Right kidney (tissue), 1 donor: Measurements from ENCODE around the gene TAOK3.
"Not testable (repeated sequence)": the region's sequence is repeated elsewhere in the genome, so short reads cannot be mapped to it uniquely, and the experiment has no call there.

ENCODE experiments used
- DNase-seq: peaks from one replicate; pipeline ENCODE4 v3.0.0-alpha.2; 2016

The TAOK3 gene

DNA sequence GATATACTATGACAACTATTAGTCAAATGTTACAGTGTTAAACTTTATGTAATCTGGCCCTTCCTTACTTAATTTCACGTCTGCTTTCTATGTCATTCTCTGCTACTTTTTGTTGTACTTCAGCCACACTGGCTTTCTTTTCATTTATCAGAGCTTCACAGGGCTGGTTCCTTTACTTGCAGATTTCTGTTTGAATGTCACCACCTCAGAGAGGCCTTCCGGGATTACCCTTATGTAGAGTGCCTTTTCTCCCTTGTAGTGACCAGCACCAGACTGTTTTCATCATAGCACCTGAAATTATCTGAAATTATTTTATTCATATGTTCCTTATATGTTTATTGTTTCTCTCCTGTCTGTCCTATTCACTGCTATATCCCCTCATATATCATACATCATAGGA lies 75.4 kb downstream of the TAOK3 start:
- DNase-seq: no peak

DNA sequence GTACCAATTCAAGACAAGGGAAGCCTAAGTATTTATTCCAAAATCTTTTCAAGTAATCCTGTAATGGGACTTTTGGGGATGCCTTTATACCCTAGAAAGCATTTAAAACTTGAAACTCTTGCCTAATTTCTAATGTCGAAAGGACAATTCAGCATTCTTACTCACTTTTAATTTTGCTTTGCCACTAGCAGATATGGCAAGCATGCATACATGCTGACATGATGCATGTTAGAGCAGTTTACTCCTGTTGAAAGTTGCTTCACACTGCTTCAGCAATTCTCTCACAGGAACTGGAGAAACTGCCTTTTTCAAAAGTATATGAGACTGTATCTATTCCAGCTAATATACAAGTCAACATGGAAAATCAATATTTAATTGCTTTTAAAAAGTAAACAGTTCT lies 79.9 kb downstream of the TAOK3 start:
- DNase-seq: no peak

DNA sequence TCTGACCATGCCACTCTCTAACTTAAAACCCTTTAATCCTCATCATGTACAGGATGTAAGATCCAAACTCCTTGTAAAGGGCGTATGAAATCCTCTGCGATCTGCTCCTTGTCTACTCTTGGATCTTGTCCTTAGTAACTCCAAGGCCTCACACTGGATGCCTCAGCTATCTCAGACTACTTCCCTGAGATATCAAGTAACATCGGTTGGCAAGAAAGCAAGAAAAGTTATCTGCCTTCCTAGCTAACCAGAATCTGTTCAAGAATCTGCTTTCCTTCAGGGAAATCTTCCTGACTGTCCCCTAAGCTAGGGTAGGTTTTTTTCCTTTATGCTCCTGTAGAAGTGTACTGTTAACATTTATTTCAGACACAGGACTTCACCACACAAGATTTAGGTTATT lies 82.6 kb downstream of the TAOK3 start:
- DNase-seq: no peak

DNA sequence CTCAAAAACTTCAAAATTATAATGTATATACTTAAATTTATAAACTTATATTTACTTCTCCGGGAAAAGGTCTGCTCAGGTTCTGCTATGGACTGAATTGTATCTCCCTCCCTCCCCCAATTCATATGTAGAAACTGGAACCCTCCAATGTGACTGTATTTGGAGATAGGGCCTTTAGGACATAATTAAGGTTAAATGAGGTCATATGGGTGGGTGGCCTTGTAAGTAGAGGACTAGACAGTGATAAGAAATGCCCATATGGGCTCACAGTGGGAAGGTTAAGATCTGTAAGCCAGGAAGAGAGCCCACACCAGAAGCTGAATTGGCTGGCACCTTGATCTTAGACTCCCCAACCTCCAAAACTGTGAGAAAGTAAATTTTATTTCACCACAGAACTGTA lies 84.5 kb downstream of the TAOK3 start:
- DNase-seq: no peak

DNA sequence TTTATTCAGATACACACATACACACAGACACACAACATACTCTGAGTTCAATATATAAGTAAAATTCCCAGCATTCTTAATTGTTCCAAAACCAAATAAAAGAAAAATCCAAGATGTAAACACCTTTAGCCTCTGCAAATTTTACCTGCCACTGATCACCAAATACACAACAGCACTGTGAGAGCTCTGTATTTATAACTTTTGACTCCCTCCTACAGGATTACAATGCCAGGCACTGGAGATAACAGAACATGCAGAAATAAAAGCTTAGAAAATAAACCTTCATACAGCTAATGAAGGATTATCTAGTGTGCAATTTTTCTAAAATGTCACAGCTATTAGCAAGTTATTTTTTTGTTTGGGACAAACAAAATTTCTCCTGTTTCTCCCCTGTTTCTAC lies 85.0 kb downstream of the TAOK3 start:
- DNase-seq: no peak

DNA sequence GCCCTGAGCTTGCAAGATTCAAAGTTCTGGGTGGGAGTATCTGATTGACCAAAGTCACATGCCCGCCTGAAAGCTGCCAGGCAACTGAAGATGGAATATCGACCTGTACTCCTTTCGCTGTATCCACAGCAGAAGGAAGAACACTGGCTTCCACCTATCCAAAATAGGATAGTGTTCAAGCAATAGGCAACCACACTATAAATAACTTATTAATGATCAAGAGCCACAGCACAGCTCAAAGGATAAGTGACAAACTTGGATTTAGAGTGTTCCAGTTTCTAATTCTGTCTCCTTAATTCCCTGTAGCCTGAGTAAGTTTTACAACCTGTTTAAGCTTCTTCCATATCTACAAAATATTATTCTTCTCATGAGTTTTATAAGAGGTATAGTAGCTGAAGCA lies 89.9 kb downstream of the TAOK3 start:
- no peak for DNase-seq

DNA sequence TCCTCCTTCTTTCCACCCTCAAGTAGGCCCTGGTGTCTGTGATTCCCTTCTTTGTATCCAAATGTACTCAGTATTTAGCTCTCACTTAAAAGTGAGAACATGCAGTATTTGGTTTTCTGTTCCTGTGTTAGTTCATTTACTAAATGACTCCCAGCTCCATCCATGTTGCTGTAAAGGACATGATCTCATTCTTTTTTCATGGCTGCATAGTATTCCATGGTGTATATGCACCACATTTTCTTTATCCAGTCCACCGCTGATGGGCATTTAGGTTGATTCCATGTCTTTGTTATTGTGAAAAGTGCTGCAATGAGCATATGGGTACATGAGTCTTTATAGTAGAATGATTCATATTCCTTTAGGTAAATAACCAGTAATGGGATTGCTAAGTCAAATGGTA lies 94.4 kb downstream of the TAOK3 start:
- DNase-seq: not testable (repeated sequence)

DNA sequence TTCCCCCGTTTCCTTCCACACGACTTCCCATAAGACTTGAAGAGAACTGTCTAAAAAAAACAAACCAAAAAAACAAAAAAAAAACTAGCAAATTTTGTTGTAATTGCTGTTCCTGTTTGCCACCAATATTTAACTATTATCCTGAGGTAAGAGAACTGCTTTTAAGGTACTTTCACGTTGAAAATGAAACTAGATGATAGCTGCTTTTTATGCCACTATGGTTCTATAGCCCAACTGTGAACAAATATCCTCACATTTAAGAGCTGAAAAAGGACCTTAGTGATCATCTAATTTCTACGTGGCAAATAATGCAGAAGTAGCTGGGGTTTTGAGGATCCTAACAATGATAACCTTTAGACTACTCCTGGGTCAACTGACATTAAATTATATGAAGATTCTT lies 98.6 kb downstream of the TAOK3 start:
- DNase-seq: no peak

DNA sequence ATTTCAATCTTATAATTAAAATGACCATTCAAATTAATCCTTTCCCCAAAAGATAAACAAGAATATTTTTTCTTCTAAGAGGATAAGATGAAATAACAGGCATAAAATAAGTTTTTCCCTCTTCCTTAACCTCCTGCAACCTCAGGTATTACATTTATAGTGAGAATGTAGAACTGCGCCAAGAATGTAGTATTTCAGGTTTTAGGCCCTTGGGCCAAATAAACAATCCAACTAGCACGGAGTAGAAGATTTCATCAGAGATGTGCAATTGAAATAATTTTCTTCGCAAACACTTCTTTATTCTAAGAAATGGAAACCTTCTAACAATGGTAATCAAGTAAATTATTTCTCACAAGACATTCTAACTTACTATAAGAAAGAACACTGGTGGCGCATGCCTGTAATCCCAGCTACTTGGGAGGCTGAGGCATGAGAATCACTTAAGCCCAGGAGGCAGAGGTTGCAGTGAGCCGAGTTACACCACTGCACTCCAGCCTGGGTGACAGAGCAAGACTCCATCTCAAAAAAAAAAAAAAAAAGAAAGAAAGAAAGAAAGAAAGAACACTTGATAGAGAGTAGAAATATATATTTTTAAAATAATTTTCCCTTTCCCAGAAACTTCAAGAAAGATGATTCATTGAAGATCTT lies 100.8 kb downstream of the TAOK3 start:
- DNase-seq: peak; percentile 9

DNA sequence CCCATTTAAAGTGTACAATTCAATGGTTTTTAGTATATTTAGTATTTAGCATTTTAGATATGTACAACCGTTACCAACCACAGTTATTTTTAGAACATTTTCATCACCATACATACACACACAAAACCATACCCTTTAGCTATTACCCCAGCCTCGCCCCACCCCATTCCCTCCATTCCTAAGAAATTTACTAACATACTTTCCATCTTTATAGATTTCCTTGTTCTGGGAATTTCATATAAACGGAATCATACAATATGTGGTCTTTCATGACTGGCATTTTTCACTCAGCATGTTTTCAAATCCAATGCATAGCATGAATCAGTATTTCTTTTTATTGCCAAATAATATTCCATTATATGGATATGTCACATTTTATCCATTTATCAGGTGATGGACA lies 101.5 kb downstream of the TAOK3 start:
- no peak for DNase-seq

DNA sequence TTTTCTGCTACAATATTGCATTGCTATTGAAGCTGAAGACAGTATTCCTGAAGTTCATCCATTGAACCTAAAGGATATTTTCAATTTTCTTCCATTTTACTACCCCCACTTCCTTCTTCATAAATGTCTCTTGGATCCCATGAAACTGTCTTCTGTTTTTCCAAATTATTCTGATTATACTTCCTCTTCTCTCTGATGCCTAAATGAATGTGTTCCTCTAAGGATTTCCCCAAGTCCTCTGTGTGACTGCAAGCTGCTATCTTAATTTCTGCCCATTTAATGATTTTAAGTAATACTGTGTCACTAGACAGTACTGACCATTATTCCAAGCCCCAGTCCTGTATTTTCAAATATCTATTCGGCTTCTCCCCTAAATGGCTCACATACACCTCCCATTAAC lies 102.9 kb downstream of the TAOK3 start:
- no peak for DNase-seq

DNA sequence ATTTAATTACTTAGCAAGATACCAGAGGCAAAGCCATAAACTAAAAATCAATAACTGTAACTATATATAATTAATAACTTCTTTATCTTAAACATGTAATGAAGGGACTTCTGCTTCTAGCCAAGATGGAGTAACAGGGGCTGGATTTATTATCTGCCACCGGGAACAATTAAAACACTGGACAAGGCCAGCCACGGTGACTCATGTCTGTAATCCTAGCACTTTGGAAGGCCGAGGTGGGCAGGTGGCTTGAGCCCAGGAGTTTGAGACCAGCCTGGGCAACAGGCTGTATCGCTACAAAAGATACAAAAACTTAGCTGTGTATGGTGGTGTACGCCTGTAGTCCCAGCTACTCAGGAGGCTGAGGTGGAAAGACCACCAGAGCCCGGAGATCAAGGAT lies 113.6 kb downstream of the TAOK3 start:
- DNase-seq: no peak

DNA sequence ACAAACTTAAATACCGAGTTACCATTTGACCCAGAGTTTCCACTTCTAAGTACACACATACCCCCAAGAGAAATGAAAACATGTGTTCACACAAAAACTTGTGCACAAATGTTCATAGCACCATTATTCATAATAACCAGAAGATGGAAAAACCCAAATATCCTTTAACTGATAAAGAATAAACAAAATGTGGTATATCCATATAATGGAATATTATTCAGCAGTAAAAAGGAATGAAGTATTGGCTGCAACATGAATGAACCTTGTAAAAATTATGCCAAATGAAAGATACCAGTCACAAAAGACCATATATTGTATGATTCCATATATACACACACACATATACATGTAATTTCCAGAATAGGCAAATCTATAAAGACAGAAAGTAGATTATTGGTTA lies 116.4 kb downstream of the TAOK3 start:
- DNase-seq: no peak

DNA sequence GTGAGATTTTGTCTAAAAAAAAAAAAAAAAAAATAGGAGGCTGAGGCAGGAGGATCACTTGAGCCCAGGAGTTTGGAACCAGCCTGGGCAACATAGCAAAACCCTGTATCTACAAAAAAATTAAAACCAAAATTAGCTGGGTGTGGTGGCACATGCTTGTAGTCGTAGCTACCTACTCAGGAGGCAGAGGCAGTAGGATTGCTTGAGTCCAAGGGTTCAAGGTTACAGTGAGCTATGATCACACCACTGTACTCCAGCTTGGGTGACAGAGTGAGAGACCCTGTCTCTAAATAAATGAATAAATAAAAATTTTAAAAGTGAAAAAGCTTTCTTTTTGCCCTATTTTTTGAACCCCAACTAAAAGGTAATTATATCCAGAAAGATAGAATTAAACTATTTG lies 123.2 kb downstream of the TAOK3 start:
- DNase-seq: no peak

DNA sequence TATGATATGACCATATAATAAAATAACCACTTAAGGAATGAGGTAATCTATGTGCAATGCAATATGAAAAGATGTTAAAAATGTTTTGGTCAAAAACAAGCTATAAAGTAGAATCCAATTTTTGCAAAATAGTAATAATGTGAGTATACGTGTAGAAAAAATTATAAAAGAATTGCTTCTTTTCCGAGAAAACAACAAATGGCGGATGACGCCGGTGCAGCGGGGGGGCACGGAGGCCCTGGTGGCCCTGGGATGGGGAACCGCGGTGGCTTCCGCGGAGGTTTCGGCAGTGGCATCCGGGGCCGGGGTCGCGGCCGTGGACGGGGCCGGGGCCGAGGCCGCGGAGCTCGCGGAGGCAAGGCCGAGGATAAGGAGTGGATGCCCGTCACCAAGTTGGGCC lies 126.8 kb downstream of the TAOK3 start:
- not testable (repeated sequence) for DNase-seq

DNA sequence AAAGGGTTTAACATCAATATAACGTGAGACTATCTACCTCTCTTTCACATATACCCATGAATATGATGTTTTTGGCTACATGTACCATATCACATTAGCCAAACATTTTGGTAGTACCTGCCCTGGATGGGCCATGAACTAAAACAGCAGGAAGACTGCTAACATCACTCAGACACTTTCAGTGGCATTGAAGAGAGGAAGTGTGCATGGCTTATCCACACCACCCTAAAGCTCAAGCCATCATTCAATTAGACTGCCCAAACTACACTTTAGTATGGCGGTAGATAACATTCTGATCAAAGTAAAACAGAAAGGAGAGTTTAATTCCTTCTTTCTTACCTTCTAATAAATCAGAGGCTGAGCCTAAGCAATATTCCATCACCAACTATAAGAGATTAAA lies 133.8 kb downstream of the TAOK3 start:
- no peak for DNase-seq

DNA sequence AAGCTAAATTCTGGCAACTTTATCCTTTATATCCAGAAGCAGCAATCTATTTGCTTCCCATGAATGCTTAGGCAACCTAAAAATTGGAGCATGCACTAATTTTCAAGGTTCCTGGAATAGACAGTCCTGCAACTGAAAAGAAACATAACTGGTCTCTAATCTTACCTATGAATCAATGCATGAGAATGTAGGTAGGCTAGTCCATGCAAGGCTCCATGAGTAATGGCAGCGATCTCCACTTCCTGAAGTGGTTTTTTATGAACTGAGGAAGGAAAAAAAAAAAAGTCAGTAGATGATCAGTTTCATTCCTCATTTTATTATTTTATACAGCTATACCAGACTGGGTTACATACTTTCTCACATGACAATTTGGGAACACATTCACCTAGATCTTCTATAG lies 134.8 kb downstream of the TAOK3 start:
- no peak for DNase-seq

DNA sequence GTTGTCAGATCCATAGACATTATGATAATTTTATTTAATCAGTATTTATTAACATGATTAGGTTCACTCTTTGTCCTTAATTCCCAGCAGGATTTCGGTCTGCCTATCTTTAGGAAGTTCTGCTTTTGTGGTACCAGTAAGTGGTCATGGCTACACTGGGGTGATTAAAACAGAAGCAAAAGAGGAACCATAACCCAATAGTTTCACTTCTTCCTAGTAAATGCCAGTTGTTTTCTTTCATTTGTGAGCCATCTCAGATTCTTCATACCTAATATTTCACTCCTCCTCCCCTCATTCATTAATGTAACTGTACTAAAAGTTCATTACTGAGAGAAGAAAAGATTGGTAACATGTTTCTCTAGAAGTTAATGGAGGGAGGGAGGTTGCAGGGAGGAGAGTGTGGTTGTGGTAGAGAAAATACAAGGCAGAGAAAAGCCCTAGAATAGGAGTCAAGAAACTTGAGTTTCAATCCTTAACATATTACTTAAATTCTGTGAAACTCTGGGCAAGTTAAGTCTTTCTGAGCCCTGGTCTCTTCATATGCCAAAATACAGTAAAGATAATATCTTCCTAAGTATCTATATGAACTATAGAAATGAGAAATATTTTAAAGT lies 135.5 kb downstream of the TAOK3 start:
- no peak for DNase-seq

DNA sequence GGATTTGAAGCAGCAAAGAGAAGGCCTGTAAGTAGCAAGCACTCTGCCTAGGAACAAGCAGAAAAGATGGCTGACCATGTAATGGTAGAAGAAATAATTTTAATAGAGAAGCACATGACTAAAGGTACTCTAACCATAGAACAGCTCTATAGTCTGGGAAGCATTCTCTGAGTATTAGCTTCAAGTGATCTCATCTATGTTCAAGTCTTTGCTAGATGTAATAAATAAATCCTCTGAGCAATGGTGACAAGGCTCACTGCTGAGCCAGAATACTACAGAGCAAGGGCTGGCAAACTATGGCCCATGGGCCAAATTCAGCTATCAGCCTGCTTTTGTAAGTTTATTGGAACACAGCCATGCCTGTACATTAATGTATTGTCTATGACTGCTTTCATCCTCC lies 152.0 kb downstream of the TAOK3 start:
- DNase-seq: no peak

DNA sequence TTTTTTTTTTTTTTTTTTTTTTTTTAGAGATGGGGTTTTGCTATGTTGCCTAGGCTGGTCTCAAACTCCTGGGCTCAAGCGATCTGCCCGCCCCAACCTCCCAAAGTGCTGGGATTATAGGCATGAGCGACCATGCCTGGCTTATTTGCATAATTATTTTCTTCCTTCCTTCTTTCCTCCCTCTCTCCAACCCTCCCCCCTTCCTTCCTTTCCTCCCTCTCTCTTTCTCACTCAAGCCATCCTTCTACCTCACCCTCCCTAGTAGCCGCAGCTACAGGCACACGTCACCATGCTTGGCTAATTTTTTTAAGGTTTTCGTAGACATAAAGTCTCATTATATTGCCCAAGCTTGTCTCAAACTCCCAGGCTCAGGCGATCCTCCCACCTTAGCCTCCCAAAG lies 152.9 kb downstream of the TAOK3 start:
- DNase-seq: no peak

DNA sequence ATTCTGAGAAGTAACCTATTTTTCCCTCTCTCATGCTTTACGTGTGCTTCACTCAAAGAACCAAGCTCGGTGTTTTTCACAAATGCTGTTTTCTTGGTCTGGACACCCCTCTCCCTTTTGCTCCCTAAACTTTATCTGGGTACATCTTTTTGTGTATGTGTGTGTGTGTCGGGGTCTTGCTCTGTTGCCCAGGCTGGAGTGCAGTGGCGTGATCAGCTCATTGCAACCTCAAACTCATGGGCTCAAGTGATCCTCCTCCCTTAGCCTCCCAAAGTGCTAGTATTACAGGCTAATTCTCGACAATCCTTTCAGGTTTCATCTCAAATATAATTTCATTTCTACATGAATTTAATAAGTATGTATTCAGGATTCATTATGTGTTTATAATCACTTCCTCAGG lies 153.6 kb downstream of the TAOK3 start:
- no peak for DNase-seq

DNA sequence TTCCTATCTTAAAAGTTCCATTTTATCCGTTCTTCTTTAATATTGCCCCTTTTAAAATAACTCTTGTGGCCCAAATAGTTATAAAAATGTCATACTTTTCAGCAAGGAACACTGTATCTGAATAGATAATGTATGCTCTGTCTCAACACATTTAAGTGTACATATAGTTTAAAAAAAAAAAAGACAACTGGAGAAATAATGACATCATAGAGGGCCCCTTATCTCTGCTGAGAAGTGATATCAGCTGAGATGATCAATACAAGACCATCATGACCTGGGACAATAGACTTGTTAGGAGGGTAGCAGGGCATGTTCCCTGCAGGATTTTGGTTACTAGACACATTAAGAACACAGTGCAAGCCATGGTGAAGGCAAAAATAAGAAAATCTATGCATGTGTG lies 159.3 kb downstream of the TAOK3 start:
- no peak for DNase-seq

DNA sequence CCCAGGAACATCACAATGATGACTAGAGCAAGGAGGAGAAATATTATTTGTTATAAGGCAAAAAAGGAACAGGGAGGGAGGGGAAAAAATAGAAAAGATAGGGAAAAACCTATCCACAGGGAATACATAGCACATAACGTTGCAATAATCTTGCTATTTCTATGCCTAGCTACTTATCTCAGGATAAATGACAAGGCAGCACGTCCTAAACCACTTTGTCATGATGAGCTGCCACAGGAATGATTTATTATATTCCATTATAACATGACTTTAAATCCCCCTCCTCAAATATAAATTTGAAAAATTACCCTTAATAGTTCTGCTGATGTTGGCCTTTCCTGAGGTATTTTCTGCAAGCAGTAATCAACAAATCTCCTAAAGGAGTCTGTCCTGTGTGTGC lies 160.1 kb downstream of the TAOK3 start:
- DNase-seq: no peak

DNA sequence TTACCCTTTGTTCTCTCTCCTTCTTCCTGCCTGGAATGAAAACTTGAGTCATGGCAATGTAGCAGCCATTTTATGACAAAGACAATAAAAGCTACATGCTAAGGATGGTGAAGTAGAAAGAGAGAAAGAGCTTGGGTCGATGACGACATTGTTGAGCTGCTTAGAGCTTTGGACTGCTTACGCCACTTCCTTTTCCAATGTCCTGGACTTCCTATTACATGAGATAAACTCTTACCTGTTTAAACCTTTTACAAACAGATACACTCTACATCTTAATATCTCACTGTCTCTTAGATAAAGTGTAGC lies 166.6 kb downstream of the TAOK3 start:
- no peak for DNase-seq

DNA sequence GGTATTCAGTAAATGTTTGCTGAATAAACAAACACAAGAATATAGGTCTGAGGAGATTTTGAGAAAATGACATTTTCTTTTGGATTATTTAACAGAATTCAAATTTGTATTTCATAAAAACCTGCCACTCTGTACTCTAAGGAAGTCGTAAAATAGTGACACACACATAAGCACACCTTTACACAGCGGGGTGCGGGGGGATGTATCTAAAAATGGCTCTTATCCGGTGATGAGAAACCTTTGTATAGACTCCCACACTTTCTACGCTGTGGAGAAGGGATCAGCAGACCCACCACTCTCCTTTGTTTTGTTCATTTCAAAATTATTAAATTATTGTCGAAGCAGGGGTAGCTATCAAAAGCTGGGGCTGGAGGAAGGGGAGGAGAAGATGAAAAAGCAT lies 178.7 kb downstream of the TAOK3 start:
- no peak for DNase-seq
